Thyroid gland (tissue), 4 donors: ENCODE data around the gene OSBPL6. TPM values are rescaled to one million over a fixed set of nuclear protein-coding genes. Genes with fewer than 3 reads are reported as not detected.

ENCODE experiments used
- DNase-seq, 2 donors: peaks; one replicate each; pipeline ENCODE4 v3.0.0-alpha.2; 2019
- H3K27ac ChIP-seq, 3 donors: fragments of 200-600 bp; sonication (generic); 1 replicate in 2 of 3; 2 replicates in 1 of 3; pipeline ENCODE4 v1.5.1; 2016 to 2019; ENCODE audit warnings: mild to moderate bottlenecking in 1 of 3, moderate library complexity in 1 of 3
- H3K27me3 ChIP-seq: fragments of 200-600 bp; sonication (generic); one replicate; pipeline ENCODE4 v1.5.1; 2019
- H3K36me3 ChIP-seq, 2 donors: fragments of 200-600 bp; sonication (generic); one replicate each; pipeline ENCODE4 v1.5.1; 2016 to 2019
- H3K4me1 ChIP-seq, 2 donors: fragments of 200-600 bp; sonication (generic); one replicate each; pipeline ENCODE4 v1.5.1; 2017 to 2019
- H3K4me3 ChIP-seq, 3 donors: fragments of 200-600 bp; sonication (generic); replicated peaks in 1 of 3; 1 replicate in 2 of 3; 2 replicates in 1 of 3; pipeline ENCODE4 v1.5.1; 2016; ENCODE audit warnings: mild to moderate bottlenecking in 1 of 3
- H3K9me3 ChIP-seq: fragments of 200-600 bp; sonication (generic); one replicate; pipeline ENCODE4 v1.5.1; 2017
- POLR2A ChIP-seq, 2 donors: fragments of 450-650 bp; IDR thresholded peaks; one replicate each; pipeline ENCODE4 v1.6.1; 2017; ENCODE audit warnings: antibody characterized with exemption in 2 of 2, mild to moderate bottlenecking in 2 of 2, moderate library complexity in 1 of 2
- WGBS, 2 donors: methylation state at CpG; one replicate each; pipeline ENCODE4 v1.1.5; 2017; 5-methylcytosine and 5-hydroxymethylcytosine counted together
- intact Hi-C: fragments of 100-400 bp; cut with DNase I; formaldehyde crosslinking; loops from one replicate; pipeline ENCODE4 v1.15.1; 2023
- total RNA-seq, 4 donors: library from RNA; depleted of rRNA; stranded (reverse); fragments of >200 nt; gene quantifications; one replicate each; pipeline ENCODE4 v1.2.3, GENCODE V29; 2016
- TF ChIP-seq, protein P1 (sequence below), 6 experiments: fragments of 200-600 bp in 3 of 6; fragments of 450-650 bp in 3 of 6; sonication (generic) in 3 of 6; IDR thresholded peaks; one replicate each; pipeline ENCODE4 v1.5.1; 2016 to 2019; ENCODE audit warnings: antibody characterized with exemption in 6 of 6, mild to moderate bottlenecking in 2 of 6, inconsistent platforms in 1 of 6, moderate library complexity in 1 of 6

The OSBPL6 gene
- total RNA-seq, 4 donors from 2014 or later = 2.1 to 5.3 (median 3.2) TPM

DNA sequence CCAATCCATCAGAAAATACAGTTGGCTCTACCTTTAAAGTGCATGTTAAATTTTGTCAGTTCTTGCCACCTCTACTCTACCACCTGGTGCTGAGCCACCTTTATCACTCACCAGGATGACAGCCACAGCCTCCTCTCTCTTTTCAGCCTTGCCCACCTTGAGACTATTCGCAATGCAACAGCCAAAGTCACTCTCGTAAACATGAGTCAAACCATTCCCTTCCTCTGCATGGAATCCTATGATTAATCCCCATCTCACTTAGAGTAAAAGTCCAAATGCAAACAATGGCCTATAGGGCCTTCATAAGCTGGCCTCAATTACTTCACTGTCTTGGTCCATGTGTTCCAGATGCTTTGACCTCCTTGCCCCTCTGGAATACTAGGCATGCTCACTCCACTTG, 5.8 kb upstream of the OSBPL6 start:
- intact Hi-C loops = no loop called here
- H3K27ac ChIP-seq = no peak overlapping the region
- H3K9me3 ChIP-seq = no peaks in the 10 kb centered on the region
- H3K4me3 ChIP-seq = no peak overlapping the region
- H3K36me3 ChIP-seq = no peaks in the 10 kb centered on the region
- H3K4me1 ChIP-seq = peaks cover 0 to 2% of the 10 kb centered on the region in 2 donors
- H3K27me3 ChIP-seq = no peaks in the 10 kb centered on the region
- TF ChIP-seq POLR2A (IDR thresholded peaks at IDR 0.05) = no peak
- TF ChIP-seq, protein P1, sequence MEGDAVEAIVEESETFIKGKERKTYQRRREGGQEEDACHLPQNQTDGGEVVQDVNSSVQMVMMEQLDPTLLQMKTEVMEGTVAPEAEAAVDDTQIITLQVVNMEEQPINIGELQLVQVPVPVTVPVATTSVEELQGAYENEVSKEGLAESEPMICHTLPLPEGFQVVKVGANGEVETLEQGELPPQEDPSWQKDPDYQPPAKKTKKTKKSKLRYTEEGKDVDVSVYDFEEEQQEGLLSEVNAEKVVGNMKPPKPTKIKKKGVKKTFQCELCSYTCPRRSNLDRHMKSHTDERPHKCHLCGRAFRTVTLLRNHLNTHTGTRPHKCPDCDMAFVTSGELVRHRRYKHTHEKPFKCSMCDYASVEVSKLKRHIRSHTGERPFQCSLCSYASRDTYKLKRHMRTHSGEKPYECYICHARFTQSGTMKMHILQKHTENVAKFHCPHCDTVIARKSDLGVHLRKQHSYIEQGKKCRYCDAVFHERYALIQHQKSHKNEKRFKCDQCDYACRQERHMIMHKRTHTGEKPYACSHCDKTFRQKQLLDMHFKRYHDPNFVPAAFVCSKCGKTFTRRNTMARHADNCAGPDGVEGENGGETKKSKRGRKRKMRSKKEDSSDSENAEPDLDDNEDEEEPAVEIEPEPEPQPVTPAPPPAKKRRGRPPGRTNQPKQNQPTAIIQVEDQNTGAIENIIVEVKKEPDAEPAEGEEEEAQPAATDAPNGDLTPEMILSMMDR (IDR thresholded peaks at IDR 0.05) = no peak
- 95 to 96% methylated on average over 2 of the region's 2 CpGs for whole genome bisulfite sequencing, 2 donors
- no peak for DNase-seq

DNA sequence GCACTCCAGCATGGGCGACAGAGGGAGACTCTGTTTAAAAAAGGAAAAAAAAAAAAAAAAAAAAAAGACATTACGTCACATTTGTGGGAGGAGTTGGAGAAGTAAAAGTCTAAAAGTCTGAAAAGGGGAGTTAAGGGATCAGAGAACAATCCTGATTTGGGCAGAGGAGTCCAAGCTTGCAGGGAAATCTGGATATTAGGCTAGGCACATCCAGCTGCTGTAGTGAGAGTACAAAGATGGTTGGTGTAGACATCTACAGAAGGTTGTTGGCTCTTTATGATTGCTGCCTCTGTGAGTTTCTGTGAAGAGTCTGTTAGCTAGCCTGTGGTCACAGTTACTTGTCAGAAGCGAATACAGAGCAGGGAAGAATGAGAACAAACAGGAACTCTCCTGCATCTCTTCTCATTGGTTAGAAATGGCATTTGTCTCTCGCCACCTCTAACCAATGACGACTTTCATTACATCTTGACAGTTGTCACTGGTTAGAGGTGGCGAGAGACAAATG, 3.3 kb upstream of the OSBPL6 start:
- Histone ChIP-seq H3K9me3 (no peaks in the 10 kb centered on the region), H3K27ac (no peak overlapping the region), H3K4me1 (peaks cover 5% of the 10 kb centered on the region in 2 donors), H3K36me3 (no peaks in the 10 kb centered on the region), H3K4me3 (no peak overlapping the region), H3K27me3 (no peaks in the 10 kb centered on the region)
- TF ChIP-seq, protein P1 (IDR thresholded peaks at IDR 0.05) = no peak
- TF ChIP-seq POLR2A (IDR thresholded peaks at IDR 0.05) = no peak
- 71% methylated on average over 6 of the region's 6 CpGs for WGBS, 2 donors
- intact Hi-C loops = loop anchor here (10.0 kb wide), 2 partner anchors 46 to 224 kb away; no protein-coding TSS in a partner anchor
- peak in 1 of 2 donors; percentile 5 for DNase-seq

DNA sequence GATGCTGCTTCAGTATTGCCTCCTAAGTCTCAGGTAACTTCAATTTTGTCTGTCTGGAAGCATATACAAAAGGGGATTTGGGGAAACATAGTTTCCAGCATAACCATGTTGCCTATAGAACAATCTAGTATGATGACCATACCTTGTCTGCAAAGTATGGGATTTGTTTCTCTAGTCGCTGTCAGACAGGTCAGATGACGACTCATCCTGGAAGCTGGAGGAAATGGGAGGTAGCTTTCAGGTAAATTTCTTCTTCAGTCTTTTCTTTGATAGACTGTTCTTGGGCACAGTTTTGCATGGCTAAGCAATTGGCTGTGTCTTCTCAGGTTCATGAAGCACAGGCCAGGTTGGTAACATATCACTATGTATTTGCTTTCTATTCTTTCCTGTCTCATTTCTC, 2.8 kb upstream of the OSBPL6 start:
- 92 to 96% methylated on average over 2 of the region's 2 CpGs for WGBS, 2 donors
- no peak for TF ChIP-seq POLR2A (IDR thresholded peaks at IDR 0.05)
- TF ChIP-seq, protein P1 (IDR thresholded peaks at IDR 0.05) = no peak
- H3K9me3 ChIP-seq = no peaks in the 10 kb centered on the region

DNA sequence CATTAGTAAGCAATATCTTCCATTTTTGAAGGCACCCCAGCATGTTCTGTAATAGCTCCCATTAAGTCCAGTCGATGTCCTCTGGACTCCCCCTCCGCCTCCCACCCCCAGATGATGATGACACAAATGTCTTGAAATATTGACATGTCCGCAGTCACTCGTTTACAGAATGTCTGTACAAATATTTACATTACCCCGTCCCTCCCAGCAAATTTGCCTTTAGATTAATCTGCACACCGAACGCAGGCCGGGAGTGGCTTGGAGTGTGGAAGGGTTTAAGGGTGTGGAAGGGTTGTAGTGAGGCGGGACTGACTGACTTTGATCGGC, 853 bp upstream of the OSBPL6 start:
- Histone ChIP-seq H3K36me3 (no peaks in the 10 kb centered on the region), H3K4me3 (peak overlapping the region; percentile 52 to 88 (median 78)), H3K9me3 (no peaks in the 10 kb centered on the region), H3K27ac (peak overlapping the region; percentile 87 to 97 (median 89)), H3K4me1 (peaks cover 5% of the 10 kb centered on the region in 2 donors), H3K27me3 (no peaks in the 10 kb centered on the region)
- intact Hi-C loops = loop anchor here (10.0 kb wide), 2 partner anchors 49 to 221 kb away; no protein-coding TSS in a partner anchor
- DNase-seq = no peak
- 14 to 16% methylated on average over 10 of the region's 10 CpGs for WGBS, 2 donors
- TF ChIP-seq, protein P1 (IDR thresholded peaks at IDR 0.05) = no peak
- no peak for TF ChIP-seq POLR2A (IDR thresholded peaks at IDR 0.05)

More for the DNA sequence above, 2.8 kb upstream of the OSBPL6 start:
- Histone ChIP-seq H3K27me3 (no peaks in the 10 kb centered on the region), H3K36me3 (no peaks in the 10 kb centered on the region), H3K4me1 (peaks cover 5% of the 10 kb centered on the region in 2 donors), H3K4me3 (no peak overlapping the region), H3K27ac (no peak overlapping the region)
- intact Hi-C loops = loop anchor here (10.0 kb wide), 2 partner anchors 47 to 223 kb away; no protein-coding TSS in a partner anchor
- DNase-seq = no peak

DNA sequence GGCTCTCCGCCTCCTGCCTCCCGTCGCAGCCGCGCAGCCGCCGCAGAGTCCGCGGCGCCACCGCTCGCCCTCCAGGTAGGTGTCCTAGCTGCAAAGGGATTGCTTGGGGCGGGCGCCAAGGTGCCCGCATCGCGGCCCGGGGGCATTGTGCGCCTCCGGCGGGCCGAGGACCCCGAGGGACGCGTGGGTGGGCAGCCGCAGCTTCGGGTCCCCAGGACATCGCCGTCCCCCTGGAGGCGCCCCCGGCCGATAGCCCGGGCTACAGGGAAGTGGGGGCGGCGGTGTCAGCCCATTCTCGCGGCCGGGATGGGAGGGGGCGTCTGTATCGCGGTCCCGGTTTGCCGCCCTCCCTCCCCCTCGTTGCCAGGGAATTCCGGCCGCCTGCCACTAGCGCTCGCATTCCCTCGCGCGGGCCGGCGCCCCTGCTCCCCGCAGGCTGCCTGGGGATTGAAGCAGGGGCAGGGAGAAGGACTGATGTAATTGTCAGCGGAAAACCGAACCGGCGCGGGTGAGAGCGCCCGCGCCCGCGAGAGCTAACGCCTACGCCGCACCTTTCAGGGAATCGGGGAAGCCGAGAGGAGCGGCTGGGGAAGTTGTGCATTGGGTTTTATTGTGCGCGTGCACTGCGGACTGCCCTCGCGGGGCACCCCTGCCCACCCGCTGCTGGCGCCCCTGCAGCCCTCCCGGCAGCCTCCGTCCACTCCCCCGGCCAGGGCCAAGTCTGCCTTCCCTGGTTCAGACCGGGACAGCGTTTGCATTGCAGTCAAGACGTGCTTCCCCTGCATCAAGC, 483 bp downstream of the OSBPL6 start:
- H3K9me3 ChIP-seq = no peaks in the 10 kb centered on the region
- H3K4me3 ChIP-seq = peak overlapping the region; percentile 61 to 88 (median 78)
- TF ChIP-seq, protein P1 (IDR thresholded peaks at IDR 0.05) = peak in 1 of 6 experiments; percentile 1
- TF ChIP-seq POLR2A (IDR thresholded peaks at IDR 0.05) = no peak
- H3K4me1 ChIP-seq = peaks cover 5% of the 10 kb centered on the region in 2 donors
- H3K27ac ChIP-seq = peak overlapping the region; percentile 67 to 89 (median 87)
- peak; percentile 49 to 51 for DNase-seq
- 0% methylated on average over 3 to 16 of the region's 83 CpGs for WGBS, 2 donors
- no peaks in the 10 kb centered on the region for H3K36me3 ChIP-seq
- intact Hi-C loops = loop anchor here (10.0 kb wide), 2 partner anchors 50 to 220 kb away; no protein-coding TSS in a partner anchor
- H3K27me3 ChIP-seq = no peaks in the 10 kb centered on the region
